Measurements from ENCODE around the gene COA1. TPM values are rescaled to one million over a fixed set of nuclear protein-coding genes. Genes with fewer than 3 reads are reported as not detected.

The COA1 gene
- total and polyA plus RNA-seq, 2 donors (not counting 3 experiments of a cell fraction or from before 2014, with no cell fraction given): 38.1 to 55.1 TPM

- no peak overlapping the region for H3K27ac ChIP-seq (ENCODE audit: insufficient read depth, low read depth, low read length)
- FAIRE-seq: no peak
- H4K20me1 ChIP-seq (replicated peaks; ENCODE audit: control insufficient read depth, extremely low read depth, insufficient read depth, low read length): no peaks in the 10 kb centered on the region
- no peak overlapping the region for H3K4me2 ChIP-seq (ENCODE audit: insufficient read depth, low read length)
- no peaks in the 10 kb centered on the region for H3K79me2 ChIP-seq (ENCODE audit: control insufficient read depth, insufficient read depth, low read length)
- ChIA-PET CTCF (interaction anchor here (1.2 kb wide), 1 partner anchor 8 kb away, joined by 3 read pairs; the partner anchor contains the start of gene BLVRA), POLR2A (interaction anchor here (0.6 kb wide), 1 partner anchor 48 kb away, joined by 4 read pairs; no protein-coding TSS in a partner anchor)
- H3K9me1 ChIP-seq (replicated peaks; ENCODE audit: control insufficient read depth, extremely low read depth, insufficient read depth, low read length): no peaks in the 10 kb centered on the region
- peaks cover 7 to 8% of the 10 kb centered on the region in 2 experiments for H3K27me3 ChIP-seq (ENCODE audit: control insufficient read depth in 2 of 2, insufficient read depth in 2 of 2, low read length in 2 of 2)
- no peak overlapping the region for H3K4me3 ChIP-seq (replicated peaks in 1 of 3; ENCODE audit: insufficient read depth in 1 of 3, low read depth in 1 of 3, low read length in 3 of 3)
- H3K9me3 ChIP-seq (replicated peaks; ENCODE audit: control insufficient read depth, insufficient read depth, low read length): no peaks in the 10 kb centered on the region
- no peaks in the 10 kb centered on the region for H3K36me3 ChIP-seq (ENCODE audit: control insufficient read depth in 2 of 2, extremely low read depth in 1 of 2, insufficient read depth in 2 of 2, low read length in 2 of 2)
- dilution Hi-C loops (cut with MboI; ENCODE audit: extremely low pct_ligation_motif_present, low sequenced_read_pairs) (no loop called here), intact Hi-C loops (cut with micrococcal nuclease) (no loop called here)
- H3K4me1 ChIP-seq (ENCODE audit: control insufficient read depth, extremely low read depth, insufficient read depth, low read length): no peaks in the 10 kb centered on the region
- no peak for TF ChIP-seq CTCF (IDR thresholded peaks at IDR 0.05; ENCODE audit: extremely low read depth in 1 of 2, insufficient read depth in 1 of 2, low read depth in 1 of 2, low read length in 2 of 2)
- H3K9ac ChIP-seq (replicated peaks; ENCODE audit: extremely low read depth, insufficient read depth, low read length): no peak overlapping the region
- no peak for DNase-seq (ENCODE audit: low read depth, low spot score)
- H2AFZ ChIP-seq (ENCODE audit: low read depth, low read length): no peak overlapping the region
- BruUV-seq (replicated peaks): no TSS peak
Measured at GRCh38 chr7:43750016-43750887, 20.9 kb upstream of the COA1 start.

GRCh38 chr7:43749383-43749940 is 20.1 kb upstream of the COA1 start:
- TF ChIP-seq POLR2A (IDR thresholded peaks at IDR 0.05; ENCODE audit: low read depth, low read length): no peak
- no peak for TF ChIP-seq GATA2 (IDR thresholded peaks at IDR 0.05; ENCODE audit: insufficient read depth, insufficient read length, low read depth, low read length)
- TF ChIP-seq MYC (IDR thresholded peaks at IDR 0.05; ENCODE audit: low read depth, low read length): no peak
- TF ChIP-seq JUN (IDR thresholded peaks at IDR 0.05; ENCODE audit: borderline replicate concordance, insufficient read depth, insufficient read length, low read depth): no peak
- TF ChIP-seq MAX (IDR thresholded peaks at IDR 0.05; ENCODE audit: insufficient read depth, insufficient read length): no peak
- TF ChIP-seq EZH2 (IDR thresholded peaks at IDR 0.05; ENCODE audit: borderline replicate concordance, low read depth, low read length, severe bottlenecking): no peak
- no peak for TF ChIP-seq FOS (IDR thresholded peaks at IDR 0.05; ENCODE audit: borderline replicate concordance, insufficient read depth, low read length)
- TF ChIP-seq CTCF (IDR thresholded peaks at IDR 0.05; ENCODE audit: extremely low read depth in 1 of 2, insufficient read depth in 1 of 2, low read depth in 1 of 2, low read length in 2 of 2): no peak
- no peak for TF ChIP-seq POLR2AphosphoS5 (IDR thresholded peaks at IDR 0.05; ENCODE audit: insufficient read depth, low read depth, low read length)
- Histone ChIP-seq H3K4me1 (ENCODE audit: control insufficient read depth, extremely low read depth, insufficient read depth, low read length) (no peaks in the 10 kb centered on the region), H3K36me3 (ENCODE audit: control insufficient read depth in 2 of 2, extremely low read depth in 1 of 2, insufficient read depth in 2 of 2, low read length in 2 of 2) (no peaks in the 10 kb centered on the region), H3K27ac (ENCODE audit: insufficient read depth, low read depth, low read length) (no peak overlapping the region), H3K27me3 (ENCODE audit: control insufficient read depth in 2 of 2, insufficient read depth in 2 of 2, low read length in 2 of 2) (peaks cover 7 to 8% of the 10 kb centered on the region in 2 experiments), H3K4me3 (replicated peaks in 1 of 3; ENCODE audit: insufficient read depth in 1 of 3, low read depth in 1 of 3, low read length in 3 of 3) (no peak overlapping the region), H3K9me1 (replicated peaks; ENCODE audit: control insufficient read depth, extremely low read depth, insufficient read depth, low read length) (no peaks in the 10 kb centered on the region), H3K4me2 (ENCODE audit: insufficient read depth, low read length) (no peak overlapping the region), H3K9ac (replicated peaks; ENCODE audit: extremely low read depth, insufficient read depth, low read length) (no peak overlapping the region), H3K79me2 (ENCODE audit: control insufficient read depth, insufficient read depth, low read length) (no peaks in the 10 kb centered on the region), H2AFZ (ENCODE audit: low read depth, low read length) (no peak overlapping the region), H3K9me3 (replicated peaks; ENCODE audit: control insufficient read depth, insufficient read depth, low read length) (no peaks in the 10 kb centered on the region), H4K20me1 (replicated peaks; ENCODE audit: control insufficient read depth, extremely low read depth, insufficient read depth, low read length) (no peaks in the 10 kb centered on the region)
- dilution Hi-C loops (cut with MboI; ENCODE audit: extremely low pct_ligation_motif_present, low sequenced_read_pairs): no loop called here
- DNase-seq (ENCODE audit: low read depth, low spot score) (no peak), FAIRE-seq (no peak)
- no TSS peak for BruUV-seq (replicated peaks)
- intact Hi-C loops (cut with micrococcal nuclease): no loop called here
- CTCF ChIA-PET: interaction anchor here (1.2 kb wide), 2 partner anchors 9 to 11 kb away, joined by 3 read pairs; partner anchors contain the start of gene BLVRA
- POLR2A ChIA-PET: interaction anchor here (0.6 kb wide), 1 partner anchor 49 kb away, joined by 4 read pairs; no protein-coding TSS in a partner anchor
